Uterus (tissue), 4 donors: Measurements from ENCODE around the gene ORMDL2. TPM values are rescaled to one million over a fixed set of nuclear protein-coding genes. Genes with fewer than 3 reads are reported as not detected.

ENCODE experiments used
- DNase-seq, 2 donors: peaks; one replicate each; pipeline ENCODE4 v3.0.0-alpha.2; 2019 to 2020
- H3K27ac ChIP-seq, 2 donors: fragments of 200-600 bp; sonication (generic); 1 replicate in 1 of 2; 2 replicates in 1 of 2; pipeline ENCODE4 v1.5.1; 2016 to 2018
- H3K27me3 ChIP-seq, 2 donors: fragments of 200-600 bp; sonication (generic); one replicate each; pipeline ENCODE4 v1.5.1; 2018 to 2019; ENCODE audit warnings: control low read depth in 1 of 2
- H3K36me3 ChIP-seq, 2 donors: fragments of 200-600 bp; sonication (generic); one replicate each; pipeline ENCODE4 v1.5.1; 2019; ENCODE audit warnings: control low read depth in 1 of 2
- H3K4me1 ChIP-seq, 2 donors: fragments of 200-600 bp; sonication (generic); one replicate each; pipeline ENCODE4 v1.5.1; 2018 to 2019; ENCODE audit warnings: control low read depth in 1 of 2
- H3K4me3 ChIP-seq, 2 donors: fragments of 200-600 bp; sonication (generic); 1 replicate in 1 of 2; 2 replicates in 1 of 2; pipeline ENCODE4 v1.5.1; 2018 to 2019; ENCODE audit warnings: mild to moderate bottlenecking in 1 of 2
- H3K9me3 ChIP-seq, 2 donors: fragments of 200-600 bp; sonication (generic); one replicate each; pipeline ENCODE4 v1.5.1; 2019; ENCODE audit warnings: control low read depth in 1 of 2
- CTCF ChIP-seq, 4 experiments: fragments of 200-600 bp in 2 of 4; fragments of 450-650 bp in 2 of 4; sonication (generic) in 2 of 4; IDR thresholded peaks; one replicate each; pipeline ENCODE4 v1.5.1; 2016 to 2019; ENCODE audit warnings: antibody characterized with exemption in 4 of 4, mild to moderate bottlenecking in 2 of 4, moderate library complexity in 1 of 4
- POLR2A ChIP-seq, 2 donors: fragments of 450-650 bp; IDR thresholded peaks; one replicate each; pipeline ENCODE4 v1.6.1; 2016; ENCODE audit warnings: antibody characterized with exemption in 2 of 2, mild to moderate bottlenecking in 1 of 2, moderate library complexity in 1 of 2
- intact Hi-C: fragments of 100-400 bp; cut with DNase I; formaldehyde crosslinking; loops from one replicate; pipeline ENCODE4 v1.15.1; 2023; ENCODE audit warnings: low total_unique reads
- total RNA-seq, 4 donors: library from RNA; depleted of rRNA in 3 of 4; stranded (reverse); fragments of >200 nt in 3 of 4; gene quantifications; one replicate each; pipeline versions ENCODE4 v1.1.0 to v1.2.4, GENCODE V29; 2014 to 2023
- donor health status: DM: yes; HTN: yes; CAD: no.

The ORMDL2 gene
- total RNA-seq, 4 donors from 2014 or later, result 1.3 to 38.6 (median 7.5) TPM

GRCh38 chr12:55816881-55817344 is 928 bp upstream of the ORMDL2 start:
- Histone ChIP-seq H3K4me3 (peak overlapping the region; percentile 57 to 91), H3K27ac (peak overlapping the region; percentile 81 to 87), H3K4me1 (peaks cover 3 to 10% of the 10 kb centered on the region in 2 donors), H3K9me3 (no peaks in the 10 kb centered on the region), H3K27me3 (no peaks in the 10 kb centered on the region), H3K36me3 (no peaks in the 10 kb centered on the region)
- intact Hi-C loops, result loop anchor here (10.0 kb wide), 1 partner anchor 72 kb away; the partner anchor contains the start of gene GDF11
- TF ChIP-seq POLR2A (IDR thresholded peaks at IDR 0.05) (no peak), CTCF (IDR thresholded peaks at IDR 0.05) (no peak)
- DNase-seq, result no peak

- H3K27ac ChIP-seq, result peak overlapping the region; percentile 80 to 85
- H3K27me3 ChIP-seq, result no peaks in the 10 kb centered on the region
- TF ChIP-seq CTCF (IDR thresholded peaks at IDR 0.05) (no peak), POLR2A (IDR thresholded peaks at IDR 0.05) (no peak)
- H3K4me3 ChIP-seq, result peak overlapping the region; percentile 74 to 91
- DNase-seq, result no peak
- intact Hi-C loops, result loop anchor here (10.0 kb wide), 1 partner anchor 73 kb away; the partner anchor contains the start of gene GDF11
- H3K36me3 ChIP-seq, result no peaks in the 10 kb centered on the region
- no peaks in the 10 kb centered on the region for H3K9me3 ChIP-seq
- H3K4me1 ChIP-seq, result peaks cover 3 to 10% of the 10 kb centered on the region in 2 donors
Measured at GRCh38 chr12:55818140-55818728, 393 bp downstream of the ORMDL2 start.

- intact Hi-C loops, result loop anchor here (10.0 kb wide), 1 partner anchor 74 kb away; the partner anchor contains the start of gene GDF11
- no peak for DNase-seq
- Histone ChIP-seq H3K27ac (peak overlapping the region; percentile 80 to 85), H3K4me1 (peaks cover 0 to 10% of the 10 kb centered on the region in 2 donors), H3K27me3 (no peaks in the 10 kb centered on the region), H3K36me3 (no peaks in the 10 kb centered on the region), H3K9me3 (no peaks in the 10 kb centered on the region), H3K4me3 (peak overlapping the region in 1 of 2 donors; percentile 74)
- TF ChIP-seq POLR2A (IDR thresholded peaks at IDR 0.05) (no peak), CTCF (IDR thresholded peaks at IDR 0.05) (no peak)
Measured at GRCh38 chr12:55818886-55819285, 1.0 kb downstream of the ORMDL2 start.

GRCh38 chr12:55820679-55821078 is 2.8 kb downstream of the ORMDL2 start:
- TF ChIP-seq POLR2A (IDR thresholded peaks at IDR 0.05) (no peak), CTCF (IDR thresholded peaks at IDR 0.05) (no peak)
- no peaks in the 10 kb centered on the region for H3K36me3 ChIP-seq
- no peak overlapping the region for H3K4me3 ChIP-seq
- H3K4me1 ChIP-seq, result peaks cover 2% of the 10 kb centered on the region in 2 donors
- no peaks in the 10 kb centered on the region for H3K27me3 ChIP-seq
- intact Hi-C loops, result no loop called here
- DNase-seq, result no peak
- H3K27ac ChIP-seq, result no peak overlapping the region
- H3K9me3 ChIP-seq, result no peaks in the 10 kb centered on the region

DNA sequence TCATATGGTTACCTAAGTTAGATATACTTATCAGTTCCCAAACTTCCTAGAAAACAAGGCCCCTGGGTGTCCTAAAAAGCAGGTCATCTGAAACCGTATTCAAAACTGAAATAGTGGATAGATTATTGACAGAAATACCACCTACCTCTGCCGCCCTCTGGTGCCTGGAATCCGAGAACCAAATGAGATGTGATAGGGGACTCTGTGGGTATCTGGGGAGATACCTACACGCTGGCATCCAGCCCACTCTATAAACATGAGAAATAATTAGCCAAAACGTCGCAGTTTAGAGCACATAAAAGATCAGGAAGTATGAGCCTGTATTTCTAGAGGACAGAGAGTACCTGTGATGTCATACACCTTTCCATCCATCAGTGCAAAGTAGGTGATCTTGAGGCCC is 4.4 kb downstream of the ORMDL2 start:
- H3K9me3 ChIP-seq, result no peaks in the 10 kb centered on the region
- DNase-seq, result no peak
- no peaks in the 10 kb centered on the region for H3K27me3 ChIP-seq
- H3K4me3 ChIP-seq, result no peak overlapping the region
- H3K4me1 ChIP-seq, result peaks cover 0 to 4% of the 10 kb centered on the region in 2 donors
- no peak overlapping the region for H3K27ac ChIP-seq
- no peak for TF ChIP-seq CTCF (IDR thresholded peaks at IDR 0.05)
- TF ChIP-seq POLR2A (IDR thresholded peaks at IDR 0.05), result no peak
- intact Hi-C loops, result no loop called here
- H3K36me3 ChIP-seq, result no peaks in the 10 kb centered on the region
